Large intestine (tissue), 3 donors: ENCODE measurements around the gene BRF1. TPM values are rescaled to one million over a fixed set of nuclear protein-coding genes. Genes with fewer than 3 reads are reported as not detected.

Experiments
- DNase-seq, 2 donors: peaks; one replicate each; pipeline versions ENCODE4 v3.0.0 to v3.0.0-alpha.2; 2013
- H3K27ac ChIP-seq: one replicate; pipeline ENCODE4 v1.5.1; 2013; ENCODE audit warnings: low read length
- H3K27me3 ChIP-seq: 2 replicates; pipeline ENCODE4 v1.6.1; 2013; ENCODE audit warnings: low read length; ENCODE audit not compliant: control insufficient read depth, insufficient read depth
- H3K36me3 ChIP-seq: 2 replicates; pipeline ENCODE4 v1.6.1; 2013; ENCODE audit warnings: low read length; ENCODE audit not compliant: control insufficient read depth, insufficient read depth
- H3K4me1 ChIP-seq: one replicate; pipeline ENCODE4 v1.6.1; 2013; ENCODE audit warnings: low read length; ENCODE audit not compliant: control insufficient read depth, insufficient read depth
- H3K4me3 ChIP-seq: one replicate; pipeline ENCODE4 v1.5.1; 2013; ENCODE audit warnings: low read length
- H3K9me3 ChIP-seq: one replicate; pipeline ENCODE4 v1.6.1; 2013; ENCODE audit warnings: mild to moderate bottlenecking, low read depth, low read length, moderate library complexity; ENCODE audit not compliant: control insufficient read depth
- WGBS: methylation state at CpG from one replicate; pipeline ENCODE4 v1.1.5; 2013; ENCODE audit warnings: low lambda C conversion rate; ENCODE audit not compliant: insufficient coverage; 5-methylcytosine and 5-hydroxymethylcytosine counted together
- polyA plus RNA-seq: library from polyadenylated mRNA; unstranded; fragments of 120-200 nt; gene quantifications from one replicate; pipeline ENCODE4 v1.2.1, GENCODE V29; 2013

BRF1 gene
- polyA plus RNA-seq, 1 donor: 21.6 TPM

- peaks cover 33% of the 10 kb centered on the region for H3K36me3 ChIP-seq
- WGBS: 100% methylated on average over 4 of the region's 14 CpGs
- no peak for DNase-seq
These were observed 73.5 kb downstream of the BRF1 start for GRCh38 chr14:105227346-105227745.

GRCh38 chr14:105226198-105226597 is 74.6 kb downstream of the BRF1 start:
- no peak for DNase-seq
- no peaks in the 10 kb centered on the region for H3K27me3 ChIP-seq
- no CpG with 5 or more reads among the region's 10 CpGs for WGBS
- no peak overlapping the region for H3K27ac ChIP-seq
- H3K4me1 ChIP-seq: no peaks in the 10 kb centered on the region
- H3K4me3 ChIP-seq: no peak overlapping the region
- H3K36me3 ChIP-seq: peaks cover 40% of the 10 kb centered on the region
- H3K9me3 ChIP-seq: no peaks in the 10 kb centered on the region

More at GRCh38 chr14:105227346-105227745, 73.5 kb downstream of the BRF1 start:
- Histone ChIP-seq H3K27ac (no peak overlapping the region), H3K4me3 (no peak overlapping the region), H3K9me3 (no peaks in the 10 kb centered on the region), H3K4me1 (no peaks in the 10 kb centered on the region), H3K27me3 (no peaks in the 10 kb centered on the region)

DNA sequence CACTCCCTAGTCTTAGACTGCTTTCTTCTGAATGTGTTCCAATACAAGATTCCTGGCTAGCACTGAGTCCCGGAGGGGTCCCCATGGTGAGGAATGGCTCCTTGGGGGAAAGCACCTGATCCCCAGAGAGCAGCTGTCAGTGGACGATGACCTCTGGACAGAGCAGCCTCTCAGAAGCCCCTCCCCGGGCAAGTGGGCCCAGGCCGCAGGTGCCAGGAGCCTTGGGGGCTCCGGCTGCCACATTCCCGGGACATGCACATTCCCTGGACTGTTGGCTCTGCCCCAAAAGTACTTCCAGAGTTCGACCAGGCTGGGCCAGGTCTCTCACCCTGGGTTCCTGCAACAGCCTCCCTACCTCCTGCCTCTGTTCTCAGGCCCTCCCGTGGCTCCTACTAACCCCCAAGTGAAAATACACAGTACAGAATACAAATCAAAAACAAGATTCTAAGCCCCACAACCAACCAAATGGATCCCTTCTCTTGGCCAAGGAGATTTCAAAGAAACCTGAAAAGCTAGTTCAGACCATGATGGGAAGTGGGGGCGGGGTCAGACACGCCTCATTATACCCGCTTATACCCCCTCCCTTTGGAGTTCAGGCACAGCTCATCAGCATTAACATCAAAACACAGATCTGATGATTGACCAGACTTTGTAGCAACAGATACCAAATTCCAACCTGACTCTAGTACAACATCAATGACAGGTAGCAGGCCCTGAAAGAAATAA is 75.8 kb downstream of the BRF1 start:
- no peak overlapping the region for H3K27ac ChIP-seq
- no CpG with 5 or more reads among the region's 11 CpGs for WGBS
- no peak overlapping the region for H3K4me3 ChIP-seq
- DNase-seq: no peak
- peaks cover 52% of the 10 kb centered on the region for H3K36me3 ChIP-seq
- no peaks in the 10 kb centered on the region for H3K9me3 ChIP-seq
- H3K4me1 ChIP-seq: no peaks in the 10 kb centered on the region
- no peaks in the 10 kb centered on the region for H3K27me3 ChIP-seq

GRCh38 chr14:105223770-105224544 is 76.8 kb downstream of the BRF1 start:
- no CpG with 5 or more reads among the region's 15 CpGs for WGBS
- Histone ChIP-seq H3K4me3 (no peak overlapping the region), H3K27me3 (no peaks in the 10 kb centered on the region), H3K36me3 (peaks cover 62% of the 10 kb centered on the region), H3K4me1 (no peaks in the 10 kb centered on the region), H3K27ac (no peak overlapping the region), H3K9me3 (no peaks in the 10 kb centered on the region)
- DNase-seq: no peak

- Histone ChIP-seq H3K27me3 (no peaks in the 10 kb centered on the region), H3K4me1 (no peaks in the 10 kb centered on the region), H3K4me3 (no peak overlapping the region), H3K36me3 (peaks cover 69% of the 10 kb centered on the region), H3K9me3 (no peaks in the 10 kb centered on the region), H3K27ac (no peak overlapping the region)
- no peak for DNase-seq
- WGBS: no CpG with 5 or more reads among the region's 16 CpGs
These were observed 77.5 kb downstream of the BRF1 start for GRCh38 chr14:105223260-105223659.

DNA sequence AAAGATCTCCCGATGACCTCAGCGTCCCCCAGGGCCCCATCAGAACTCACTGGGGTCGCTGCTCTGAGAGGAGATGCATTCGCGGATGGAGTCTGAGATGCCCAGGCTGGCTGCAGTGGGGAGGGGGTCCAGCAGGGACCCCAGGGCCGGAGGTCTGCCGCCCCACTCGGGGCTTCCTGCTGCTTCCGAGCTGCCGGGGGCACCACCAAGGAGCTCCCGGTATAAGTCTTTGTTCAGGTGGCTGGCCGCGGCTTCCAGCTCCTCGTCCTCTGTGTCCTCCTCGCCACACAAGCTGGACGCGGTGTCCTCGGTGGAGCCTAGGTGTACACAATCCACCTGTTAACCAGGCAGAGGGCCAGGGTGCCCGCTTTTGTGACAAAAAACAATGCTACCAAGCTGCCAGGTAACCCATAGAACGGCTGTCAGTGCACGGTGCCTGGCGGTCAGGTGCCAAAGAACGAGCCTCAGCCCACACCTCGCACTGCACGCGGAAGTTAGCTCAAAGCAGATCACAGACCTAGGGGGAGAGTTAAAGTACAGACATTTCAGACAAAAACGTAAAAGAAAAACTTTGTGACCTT is 79.1 kb downstream of the BRF1 start:
- Histone ChIP-seq H3K9me3 (no peaks in the 10 kb centered on the region), H3K27ac (no peak overlapping the region), H3K4me1 (no peaks in the 10 kb centered on the region), H3K27me3 (no peaks in the 10 kb centered on the region), H3K4me3 (no peak overlapping the region), H3K36me3 (peaks cover 79% of the 10 kb centered on the region)
- 90% methylated on average over 3 of the region's 27 CpGs for WGBS
- no peak for DNase-seq

- H3K4me3 ChIP-seq: no peak overlapping the region
- H3K27me3 ChIP-seq: no peaks in the 10 kb centered on the region
- H3K36me3 ChIP-seq: peaks cover 75% of the 10 kb centered on the region
- no peak overlapping the region for H3K27ac ChIP-seq
- no peak for DNase-seq
- H3K4me1 ChIP-seq: no peaks in the 10 kb centered on the region
- no CpG with 5 or more reads among the region's 29 CpGs for WGBS
- H3K9me3 ChIP-seq: no peaks in the 10 kb centered on the region
These were observed 79.9 kb downstream of the BRF1 start for GRCh38 chr14:105220699-105221597.

DNA sequence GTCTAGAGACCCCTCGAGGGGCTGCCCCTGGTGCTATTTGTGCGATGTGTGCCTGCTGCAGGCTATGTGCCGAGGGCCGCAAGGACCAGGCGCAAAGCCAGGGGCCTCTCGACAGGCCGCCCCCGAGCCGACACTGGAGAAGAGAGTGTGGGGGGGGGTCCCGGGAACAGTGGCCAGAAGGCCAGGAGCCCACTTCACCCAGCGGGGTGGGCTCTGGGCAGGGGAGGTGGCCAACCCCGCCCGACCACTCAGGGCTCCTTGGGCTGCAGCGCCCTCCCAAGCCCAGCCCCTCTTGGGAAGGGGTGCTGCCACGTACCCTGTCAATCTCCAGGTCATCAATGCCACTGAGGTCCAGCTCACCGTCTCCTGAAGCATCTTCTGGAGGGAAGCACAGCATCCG is 81.0 kb downstream of the BRF1 start:
- no peak for DNase-seq
- Histone ChIP-seq H3K4me3 (no peak overlapping the region), H3K27ac (no peak overlapping the region), H3K4me1 (no peaks in the 10 kb centered on the region), H3K27me3 (no peaks in the 10 kb centered on the region), H3K36me3 (peaks cover 68% of the 10 kb centered on the region), H3K9me3 (no peaks in the 10 kb centered on the region)
- no CpG with 5 or more reads among the region's 17 CpGs for WGBS

DNA sequence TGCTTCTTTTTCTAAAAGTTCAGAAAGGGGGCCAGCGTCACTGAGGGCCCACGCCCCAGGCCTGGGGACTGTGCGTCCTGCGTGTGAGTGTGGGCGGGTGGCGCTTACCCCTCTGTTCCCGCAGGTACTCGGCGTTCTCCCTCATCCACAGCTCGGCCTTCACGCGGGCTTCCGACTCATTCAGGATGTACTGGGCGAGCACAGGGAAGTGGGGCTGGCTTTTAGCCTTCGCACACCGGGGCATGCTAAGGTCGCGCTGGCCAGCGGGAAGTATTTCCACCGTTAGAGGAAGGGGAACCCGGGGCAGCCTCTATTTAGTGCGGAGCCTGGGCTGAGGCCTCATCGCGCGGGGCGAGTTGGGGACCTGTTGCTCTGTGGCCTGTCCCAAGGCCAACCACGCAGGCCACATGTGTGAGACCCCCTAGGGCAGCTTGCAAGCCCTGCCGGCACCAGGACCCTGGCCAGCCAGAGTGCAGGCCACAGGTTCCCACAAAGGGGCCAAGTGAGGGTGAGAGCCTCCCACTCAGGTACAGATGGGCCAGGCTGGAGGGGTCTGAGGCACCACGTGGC is 81.7 kb downstream of the BRF1 start:
- Histone ChIP-seq H3K27ac (no peak overlapping the region), H3K27me3 (no peaks in the 10 kb centered on the region), H3K4me1 (no peaks in the 10 kb centered on the region), H3K4me3 (no peak overlapping the region), H3K9me3 (no peaks in the 10 kb centered on the region), H3K36me3 (peaks cover 67% of the 10 kb centered on the region)
- no CpG with 5 or more reads among the region's 29 CpGs for WGBS
- no peak for DNase-seq
